ENCODE results near the gene ASPM. TPM values are rescaled to one million over a fixed set of nuclear protein-coding genes. Genes with fewer than 3 reads are reported as not detected.

Gene ASPM
- total RNA-seq, 1 donor from 2014 or later, result 0.69 TPM

DNA sequence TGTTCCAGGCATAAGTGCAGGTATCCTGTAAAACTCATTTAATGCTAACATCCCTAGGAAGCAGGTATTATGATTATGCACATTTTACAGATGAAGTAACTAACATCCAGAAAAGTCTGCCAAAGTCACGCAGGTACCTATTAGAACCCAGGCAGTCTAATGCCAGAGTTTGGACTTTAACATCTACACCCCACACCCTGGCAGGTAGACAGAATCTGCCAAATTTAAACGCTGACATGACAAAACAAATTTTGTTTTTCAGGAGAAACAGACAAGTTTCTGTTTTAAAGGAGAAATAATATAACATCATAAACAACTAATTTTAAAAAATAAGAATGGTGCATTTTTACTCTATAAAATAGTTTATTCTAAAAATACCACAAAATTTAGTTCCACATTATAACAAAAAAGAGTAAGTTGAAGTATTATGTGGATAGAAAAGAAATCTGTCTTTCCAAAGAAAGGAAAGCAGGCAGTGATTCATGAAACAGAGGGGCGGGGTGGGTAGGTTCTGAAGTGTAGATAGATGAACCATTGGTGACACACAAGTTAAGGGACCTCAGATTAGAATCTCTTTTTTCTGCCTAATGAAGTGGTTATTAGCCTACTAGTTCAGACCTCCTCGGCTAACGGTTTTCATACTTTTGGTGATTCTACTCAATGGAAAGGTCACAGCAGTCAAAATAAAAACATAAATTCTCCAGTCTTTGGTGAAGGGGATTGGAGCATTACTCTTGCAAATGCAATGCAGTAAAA, 1.7 kb downstream of the ASPM start:
- Mint-ChIP-seq H3K27ac (no peak overlapping the region), H3K4me3 (peak overlapping the region; percentile 53), H3K9me3 (no peaks in the 10 kb centered on the region), H3K4me1 (peaks cover 29% of the 10 kb centered on the region), H3K36me3 (ENCODE audit: low read depth) (peaks cover 5% of the 10 kb centered on the region), H3K27me3 (no peaks in the 10 kb centered on the region)
- ATAC-seq (ENCODE audit: low read depth) (no peak), DNase-seq (no peak)
- POLR2A ChIA-PET, result no interaction called here
- CTCF ChIA-PET, result no interaction called here
- intact Hi-C loops (cut with micrococcal nuclease), result loop anchor here (10.0 kb wide), 1 partner anchor 770 kb away; the partner anchor contains the start of gene LHX9
- no peak for TF ChIP-seq CTCF (IDR thresholded peaks at IDR 0.05)

DNA sequence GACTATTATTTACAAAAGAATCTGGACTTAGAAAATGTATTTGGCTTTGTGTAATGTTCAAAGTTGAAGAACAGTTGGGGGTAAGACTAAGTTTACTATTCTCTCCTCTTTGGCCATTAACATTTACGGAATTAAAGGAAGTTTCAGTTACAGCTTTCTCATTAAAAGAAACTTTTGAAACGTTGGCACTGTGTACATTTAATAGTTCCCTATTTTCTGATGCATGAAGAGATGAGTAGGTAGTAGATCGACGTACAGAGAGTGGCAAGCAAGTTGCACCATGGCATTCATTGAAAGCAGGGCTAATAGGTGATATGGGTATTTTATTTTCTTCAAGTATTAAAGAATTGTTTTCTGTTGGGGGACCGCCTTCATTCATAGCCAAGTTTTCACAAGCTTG, 3.2 kb downstream of the ASPM start:
- DNase-seq, result no peak
- no peak for ATAC-seq (ENCODE audit: low read depth)
- POLR2A ChIA-PET, result no interaction called here
- H3K27ac Mint-ChIP-seq, result no peak overlapping the region
- H3K27me3 Mint-ChIP-seq, result no peaks in the 10 kb centered on the region
- no peak overlapping the region for H3K4me3 Mint-ChIP-seq
- no peak for TF ChIP-seq CTCF (IDR thresholded peaks at IDR 0.05)
- CTCF ChIA-PET, result no interaction called here
- H3K4me1 Mint-ChIP-seq, result peaks cover 29% of the 10 kb centered on the region
- H3K36me3 Mint-ChIP-seq (ENCODE audit: low read depth), result peaks cover 5% of the 10 kb centered on the region
- H3K9me3 Mint-ChIP-seq, result no peaks in the 10 kb centered on the region
- intact Hi-C loops (cut with micrococcal nuclease), result loop anchor here (10.0 kb wide), 1 partner anchor 772 kb away; the partner anchor contains the start of gene LHX9

DNA sequence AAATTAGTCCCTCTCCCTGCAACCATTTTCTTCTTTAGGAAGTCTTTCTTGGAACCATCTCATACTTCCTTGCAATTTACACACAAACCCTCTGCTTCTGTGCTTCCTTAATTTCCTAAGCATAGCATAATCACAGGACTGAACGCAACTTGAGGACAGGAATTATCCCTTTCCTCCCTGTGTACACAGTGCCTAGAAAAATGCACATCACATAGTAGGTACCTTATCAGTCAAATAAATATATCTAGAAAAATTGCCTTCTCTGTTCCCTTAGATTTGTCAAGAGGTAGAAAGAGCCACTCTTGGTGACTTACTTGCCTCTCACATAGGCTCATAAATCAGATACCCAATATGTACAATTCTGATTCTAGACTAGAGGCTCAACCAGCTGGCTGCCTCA, 4.9 kb downstream of the ASPM start:
- Mint-ChIP-seq H3K36me3 (ENCODE audit: low read depth) (peaks cover 2% of the 10 kb centered on the region), H3K4me1 (peaks cover 25% of the 10 kb centered on the region), H3K27me3 (no peaks in the 10 kb centered on the region), H3K27ac (no peak overlapping the region), H3K4me3 (no peak overlapping the region), H3K9me3 (no peaks in the 10 kb centered on the region)
- DNase-seq, result no peak
- intact Hi-C loops (cut with micrococcal nuclease), result loop anchor here (10.0 kb wide), 1 partner anchor 773 kb away; the partner anchor contains the start of gene LHX9
- ChIA-PET CTCF (no interaction called here), POLR2A (no interaction called here)
- TF ChIP-seq CTCF (IDR thresholded peaks at IDR 0.05), result no peak
- ATAC-seq (ENCODE audit: low read depth), result no peak

DNA sequence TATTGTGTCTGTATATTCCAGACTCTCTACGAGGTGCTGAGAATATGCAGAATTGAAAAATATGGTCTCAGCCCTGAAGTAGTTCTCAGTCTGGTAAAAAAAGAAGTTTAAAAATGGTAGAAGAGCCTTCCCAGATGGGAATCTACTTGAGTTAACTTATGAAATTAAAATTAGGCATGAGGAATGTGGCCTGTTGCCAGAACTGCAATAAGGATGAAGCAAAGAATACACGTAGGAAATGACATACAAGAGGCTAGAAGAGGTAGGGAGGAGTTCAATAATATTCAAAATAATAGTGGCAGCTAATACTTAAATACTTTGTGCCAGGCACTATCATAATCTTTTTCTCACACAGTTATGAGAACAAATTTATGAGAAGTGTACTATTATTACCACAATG, 6.3 kb downstream of the ASPM start:
- Mint-ChIP-seq H3K4me3 (no peak overlapping the region), H3K36me3 (ENCODE audit: low read depth) (no peaks in the 10 kb centered on the region), H3K27me3 (no peaks in the 10 kb centered on the region), H3K27ac (no peak overlapping the region), H3K4me1 (peaks cover 18% of the 10 kb centered on the region), H3K9me3 (no peaks in the 10 kb centered on the region)
- intact Hi-C loops (cut with micrococcal nuclease), result loop anchor here (10.0 kb wide), 1 partner anchor 775 kb away; the partner anchor contains the start of gene LHX9
- DNase-seq, result no peak
- no peak for TF ChIP-seq CTCF (IDR thresholded peaks at IDR 0.05)
- ChIA-PET CTCF (no interaction called here), POLR2A (no interaction called here)
- ATAC-seq (ENCODE audit: low read depth), result no peak

DNA sequence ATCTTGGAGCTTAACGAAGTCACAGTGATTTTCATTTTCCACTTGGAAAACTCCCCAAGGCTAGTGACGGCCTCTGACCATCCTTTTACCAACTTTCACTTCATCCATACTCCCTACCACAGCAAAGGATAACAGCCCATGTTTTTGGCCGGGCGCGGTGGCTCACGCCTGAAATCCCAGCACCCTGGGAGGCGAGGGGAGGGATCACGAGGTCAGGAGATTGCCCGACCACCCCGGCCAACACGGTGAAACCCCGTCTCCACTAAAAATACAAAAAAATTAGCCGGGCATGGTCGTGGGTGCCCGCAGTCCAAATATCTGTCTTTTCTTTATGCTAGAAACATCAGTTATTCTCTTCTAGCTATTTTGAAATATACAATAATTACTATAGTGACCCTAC, 7.3 kb downstream of the ASPM start:
- ChIA-PET CTCF (no interaction called here), POLR2A (no interaction called here)
- H3K27me3 Mint-ChIP-seq, result no peaks in the 10 kb centered on the region
- H3K36me3 Mint-ChIP-seq (ENCODE audit: low read depth), result no peaks in the 10 kb centered on the region
- H3K4me3 Mint-ChIP-seq, result no peak overlapping the region
- H3K27ac Mint-ChIP-seq, result no peak overlapping the region
- no peak for DNase-seq
- H3K9me3 Mint-ChIP-seq, result no peaks in the 10 kb centered on the region
- ATAC-seq (ENCODE audit: low read depth), result no peak
- TF ChIP-seq CTCF (IDR thresholded peaks at IDR 0.05), result no peak
- intact Hi-C loops (cut with micrococcal nuclease), result no loop called here
- H3K4me1 Mint-ChIP-seq, result peaks cover 14% of the 10 kb centered on the region
